ENCODE measurements around the gene OSTN.

DNA sequence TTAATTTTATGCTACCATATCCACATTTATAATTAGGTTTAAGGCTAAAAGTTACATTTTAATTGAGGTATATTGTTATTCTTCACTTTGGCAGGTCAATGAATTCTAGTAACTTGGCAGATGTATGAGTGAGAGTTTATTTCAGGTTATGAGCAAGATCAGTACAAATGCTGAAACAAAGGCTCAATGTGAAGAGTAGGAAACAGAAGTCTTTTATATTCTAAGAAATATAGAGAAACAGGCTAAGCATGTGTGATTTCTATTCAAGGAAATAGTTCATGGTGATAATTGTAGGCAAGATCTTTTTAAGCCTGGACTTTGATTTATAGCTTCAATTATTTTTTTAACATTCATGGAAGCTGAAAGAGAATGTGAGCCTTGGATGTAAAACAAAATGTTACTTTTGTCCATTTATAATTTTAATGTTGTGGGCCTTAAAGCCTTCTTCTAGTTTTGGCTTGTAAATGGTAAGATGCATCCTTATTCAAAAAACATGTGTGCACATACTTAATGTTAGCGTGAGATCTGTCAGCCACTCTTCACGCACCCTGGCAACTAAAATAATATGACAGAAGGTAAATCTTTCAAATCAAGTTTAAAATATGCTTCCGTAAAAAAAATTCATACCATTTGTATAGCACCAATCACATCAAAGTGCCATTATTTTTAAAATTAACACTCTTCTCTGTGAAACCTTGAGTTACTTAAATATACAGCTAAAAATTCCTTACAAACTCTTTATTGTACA is 22.8 kb upstream of the OSTN start:
- no peak for TF ChIP-seq TCF12 (IDR thresholded peaks at IDR 0.05; ENCODE audit: low read depth)
- no peak for TF ChIP-seq EP300 (IDR thresholded peaks at IDR 0.05; ENCODE audit: borderline replicate concordance)
- TF ChIP-seq FOXM1 (IDR thresholded peaks at IDR 0.05; ENCODE audit: borderline replicate concordance, low read depth): no peak
- TF ChIP-seq CEBPB (IDR thresholded peaks at IDR 0.05): no peak
- TF ChIP-seq, protein P1, sequence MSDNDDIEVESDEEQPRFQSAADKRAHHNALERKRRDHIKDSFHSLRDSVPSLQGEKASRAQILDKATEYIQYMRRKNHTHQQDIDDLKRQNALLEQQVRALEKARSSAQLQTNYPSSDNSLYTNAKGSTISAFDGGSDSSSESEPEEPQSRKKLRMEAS (IDR thresholded peaks at IDR 0.05): no peak
- TF ChIP-seq RAD21 (IDR thresholded peaks at IDR 0.05; ENCODE audit: low read depth): no peak
- TF ChIP-seq TEAD4 (IDR thresholded peaks at IDR 0.05): no peak
- TF ChIP-seq CREB1 (IDR thresholded peaks at IDR 0.05; ENCODE audit: low read depth): no peak
- TF ChIP-seq ZBTB7A (IDR thresholded peaks at IDR 0.05; ENCODE audit: low read depth): no peak

Data from Ishikawa (cell line).